Measurements from ENCODE around the gene C1orf185.

C1orf185 gene

DNA sequence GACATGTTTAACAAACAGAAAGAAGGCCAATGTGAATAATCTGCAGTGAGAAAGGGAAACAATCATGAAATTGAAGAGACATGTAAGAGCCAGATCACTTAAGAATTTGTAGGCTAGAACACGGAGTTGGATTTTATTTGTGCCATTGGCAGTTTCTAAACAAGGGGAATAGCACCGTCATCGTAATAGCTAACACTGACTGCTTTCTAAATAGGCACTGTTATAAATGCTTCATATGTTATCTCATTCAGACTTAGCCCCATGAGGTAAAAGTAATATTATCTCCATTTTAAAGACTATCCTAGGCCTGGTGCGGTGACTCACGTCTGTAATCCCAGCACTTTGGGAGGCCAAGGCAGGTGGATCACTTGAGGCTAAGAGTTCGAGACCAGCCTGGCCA, 12.1 kb downstream of the C1orf185 start:
- TF ChIP-seq ZBTB7A (IDR thresholded peaks at IDR 0.05; ENCODE audit: low read depth) (no peak), RAD21 (IDR thresholded peaks at IDR 0.05; ENCODE audit: low read depth) (no peak), TAF1 (IDR thresholded peaks at IDR 0.05; ENCODE audit: low read depth) (no peak), CEBPB (IDR thresholded peaks at IDR 0.05) (no peak), EGR1 (IDR thresholded peaks at IDR 0.05) (no peak), REST (IDR thresholded peaks at IDR 0.05; ENCODE audit: low read depth) (no peak), FOXM1 (IDR thresholded peaks at IDR 0.05; ENCODE audit: borderline replicate concordance, low read depth) (no peak), TCF12 (IDR thresholded peaks at IDR 0.05; ENCODE audit: low read depth) (no peak), YY1 (IDR thresholded peaks at IDR 0.05; ENCODE audit: low read depth) (no peak), NFIC (IDR thresholded peaks at IDR 0.05) (no peak), EP300 (IDR thresholded peaks at IDR 0.05; ENCODE audit: borderline replicate concordance) (no peak), TEAD4 (IDR thresholded peaks at IDR 0.05) (no peak), MAX (IDR thresholded peaks at IDR 0.05) (no peak), CREB1 (IDR thresholded peaks at IDR 0.05; ENCODE audit: low read depth) (no peak)
- TF ChIP-seq, protein P1, sequence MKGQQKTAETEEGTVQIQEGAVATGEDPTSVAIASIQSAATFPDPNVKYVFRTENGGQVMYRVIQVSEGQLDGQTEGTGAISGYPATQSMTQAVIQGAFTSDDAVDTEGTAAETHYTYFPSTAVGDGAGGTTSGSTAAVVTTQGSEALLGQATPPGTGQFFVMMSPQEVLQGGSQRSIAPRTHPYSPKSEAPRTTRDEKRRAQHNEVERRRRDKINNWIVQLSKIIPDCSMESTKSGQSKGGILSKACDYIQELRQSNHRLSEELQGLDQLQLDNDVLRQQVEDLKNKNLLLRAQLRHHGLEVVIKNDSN (IDR thresholded peaks at IDR 0.05) = no peak

- TF ChIP-seq, protein P1 (IDR thresholded peaks at IDR 0.05) = no peak
- no peak for TF ChIP-seq CREB1 (IDR thresholded peaks at IDR 0.05; ENCODE audit: low read depth)
- no peak for TF ChIP-seq TCF12 (IDR thresholded peaks at IDR 0.05; ENCODE audit: low read depth)
- TF ChIP-seq TAF1 (IDR thresholded peaks at IDR 0.05; ENCODE audit: low read depth) = no peak
- no peak for TF ChIP-seq EGR1 (IDR thresholded peaks at IDR 0.05)
- TF ChIP-seq RAD21 (IDR thresholded peaks at IDR 0.05; ENCODE audit: low read depth) = no peak
- no peak for TF ChIP-seq CEBPB (IDR thresholded peaks at IDR 0.05)
- TF ChIP-seq FOXM1 (IDR thresholded peaks at IDR 0.05; ENCODE audit: borderline replicate concordance, low read depth) = no peak
- TF ChIP-seq NFIC (IDR thresholded peaks at IDR 0.05) = no peak
- no peak for TF ChIP-seq MAX (IDR thresholded peaks at IDR 0.05)
- TF ChIP-seq YY1 (IDR thresholded peaks at IDR 0.05; ENCODE audit: low read depth) = no peak
- TF ChIP-seq TEAD4 (IDR thresholded peaks at IDR 0.05) = no peak
- TF ChIP-seq REST (IDR thresholded peaks at IDR 0.05; ENCODE audit: low read depth) = no peak
- TF ChIP-seq EP300 (IDR thresholded peaks at IDR 0.05; ENCODE audit: borderline replicate concordance) = no peak
- no peak for TF ChIP-seq ZBTB7A (IDR thresholded peaks at IDR 0.05; ENCODE audit: low read depth)
These were observed 13.8 kb downstream of the C1orf185 start for GRCh38 chr1:51115714-51116404.

- TF ChIP-seq ZBTB7A (IDR thresholded peaks at IDR 0.05; ENCODE audit: low read depth) (no peak), EGR1 (IDR thresholded peaks at IDR 0.05) (no peak), REST (IDR thresholded peaks at IDR 0.05; ENCODE audit: low read depth) (no peak), RAD21 (IDR thresholded peaks at IDR 0.05; ENCODE audit: low read depth) (no peak), CREB1 (IDR thresholded peaks at IDR 0.05; ENCODE audit: low read depth) (no peak), TCF12 (IDR thresholded peaks at IDR 0.05; ENCODE audit: low read depth) (no peak), EP300 (IDR thresholded peaks at IDR 0.05; ENCODE audit: borderline replicate concordance) (no peak), YY1 (IDR thresholded peaks at IDR 0.05; ENCODE audit: low read depth) (no peak), MAX (IDR thresholded peaks at IDR 0.05) (no peak), FOXM1 (IDR thresholded peaks at IDR 0.05; ENCODE audit: borderline replicate concordance, low read depth) (no peak), CEBPB (IDR thresholded peaks at IDR 0.05) (no peak), NFIC (IDR thresholded peaks at IDR 0.05) (no peak), TAF1 (IDR thresholded peaks at IDR 0.05; ENCODE audit: low read depth) (no peak), TEAD4 (IDR thresholded peaks at IDR 0.05) (no peak)
- TF ChIP-seq, protein P1 (IDR thresholded peaks at IDR 0.05) = no peak
These were observed 17.3 kb downstream of the C1orf185 start for GRCh38 chr1:51119331-51119730.

Measured in Ishikawa (cell line).